K562 (cell line): ENCODE measurements around the gene TTC39B.

Experiments
- ATF1 ChIP-seq, 2 experiments: fragments of 450-650 bp in 1 of 2; IDR thresholded peaks; 2 replicates each; pipeline ENCODE4 v1.6.1; 2016; ENCODE audit warnings: missing compliant biosample characterization in 1 of 2, missing genetic modification characterization in 1 of 2
- TRIM25 ChIP-seq: fragments of 450-650 bp; IDR thresholded peaks from 2 replicates; pipeline ENCODE4 v1.7.0; 2016; ENCODE audit warnings: borderline replicate concordance

DNA sequence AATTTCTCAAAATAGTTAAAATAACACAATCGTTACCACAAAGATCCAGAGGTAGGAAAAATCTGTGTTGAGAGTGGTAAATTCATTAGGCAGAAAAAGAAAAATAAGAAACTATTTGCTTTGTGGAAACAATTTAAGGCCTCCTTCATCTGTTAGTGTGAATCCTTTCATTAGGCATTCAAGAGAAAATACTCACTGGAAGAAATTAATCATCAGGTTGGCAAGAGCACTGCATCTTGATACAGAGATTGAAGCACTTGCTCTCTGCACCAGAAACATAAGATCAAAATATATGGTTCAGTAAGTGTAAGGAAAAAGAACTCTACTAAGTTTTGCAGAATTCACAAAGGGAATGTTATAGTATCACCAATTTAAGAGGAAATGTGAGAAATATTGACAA lies 44.4 kb downstream of the TTC39B start:
- TF ChIP-seq TRIM25 (no peak), ATF1 (CRISPR knock-in tag; IDR thresholded peaks at IDR 0.05) (no peak), ATF1 (tag; IDR thresholded peaks at IDR 0.05) (no peak)
